Measurements from ENCODE around the gene LDLR. TPM values are rescaled to one million over a fixed set of nuclear protein-coding genes. Genes with fewer than 3 reads are reported as not detected.
"Not testable (repeated sequence)": the region's sequence is repeated elsewhere in the genome, so short reads cannot be mapped to it uniquely, and the experiment has no call there.

LDLR gene
- polyA plus RNA-seq, 12 donors, result 14.3 to 33.0 (median 22.2) TPM; not detected in 1

DNA sequence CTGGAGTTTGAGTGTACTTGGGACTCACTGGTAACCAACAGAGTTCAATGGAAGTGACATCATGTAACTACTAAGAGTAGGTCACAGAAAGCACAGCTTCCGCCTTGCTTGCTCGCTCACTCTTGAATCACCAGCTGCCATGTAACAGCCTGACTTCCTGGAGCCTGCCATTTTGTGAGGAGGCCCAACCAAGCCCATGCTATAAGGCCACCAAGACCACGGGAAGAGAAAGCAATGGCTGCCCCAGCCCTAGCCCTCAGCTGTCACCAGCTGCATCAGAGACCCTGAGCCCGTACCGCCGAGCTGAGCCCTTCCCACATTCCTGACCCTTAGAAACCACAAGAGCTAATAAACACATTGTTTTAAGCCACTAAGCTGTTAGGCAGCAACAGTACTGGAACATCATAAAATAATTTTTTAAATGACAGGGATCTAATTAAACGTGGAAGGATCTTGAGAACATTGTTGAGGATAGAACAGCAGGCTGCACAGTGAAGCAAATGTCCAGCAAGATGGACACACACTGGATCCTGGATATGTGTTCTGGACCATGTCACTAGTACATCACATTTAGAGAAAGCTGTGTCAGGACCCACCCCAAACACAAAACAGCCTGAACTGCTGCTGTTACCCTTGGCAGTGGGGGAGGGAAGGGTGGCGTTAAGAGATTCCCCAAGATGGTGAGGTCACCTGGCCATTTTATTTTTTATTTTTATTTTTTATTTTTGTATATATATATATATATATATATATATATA lies 21.7 kb upstream of the LDLR start:
- DNase-seq, result no peak

DNA sequence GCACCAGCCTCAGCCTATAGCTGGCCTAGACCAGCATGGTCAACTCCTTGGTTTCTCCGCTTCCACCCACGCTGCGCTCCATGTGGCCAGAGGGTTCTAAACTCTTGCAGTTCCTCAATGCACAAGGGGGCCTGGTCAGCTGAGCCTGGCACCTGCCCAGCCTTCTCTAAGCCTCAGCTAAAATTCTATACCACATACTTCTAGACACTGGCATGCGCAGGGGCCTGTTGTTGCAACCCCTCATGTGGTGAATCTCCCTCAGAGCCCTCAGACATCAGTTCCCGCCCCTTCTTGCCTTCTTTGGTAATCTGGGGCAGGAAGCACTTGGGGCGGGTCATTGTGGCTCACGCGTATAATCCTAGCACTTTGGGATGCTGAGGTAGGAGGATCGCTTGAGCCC lies 19.7 kb upstream of the LDLR start:
- DNase-seq, result no peak

DNA sequence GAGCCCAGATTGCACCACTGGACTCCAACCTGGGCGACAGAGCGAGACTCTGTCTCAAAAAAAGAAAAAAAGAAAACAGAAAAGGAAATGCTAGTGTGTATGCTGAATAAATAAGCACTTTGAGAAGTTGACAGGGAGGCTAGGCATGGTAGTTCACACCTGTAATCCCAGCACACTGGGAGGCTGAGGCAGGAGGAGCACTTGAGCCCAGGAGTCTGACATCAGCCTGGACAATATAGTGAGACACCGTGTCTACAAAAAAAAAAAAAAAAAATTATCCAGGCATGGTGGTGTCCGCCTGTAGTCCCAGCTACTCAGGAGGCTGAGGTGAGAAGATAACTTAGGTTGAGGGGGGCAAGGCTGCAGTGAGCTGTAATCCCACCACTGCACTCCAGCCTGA lies 19.1 kb upstream of the LDLR start:
- no peak for DNase-seq

DNA sequence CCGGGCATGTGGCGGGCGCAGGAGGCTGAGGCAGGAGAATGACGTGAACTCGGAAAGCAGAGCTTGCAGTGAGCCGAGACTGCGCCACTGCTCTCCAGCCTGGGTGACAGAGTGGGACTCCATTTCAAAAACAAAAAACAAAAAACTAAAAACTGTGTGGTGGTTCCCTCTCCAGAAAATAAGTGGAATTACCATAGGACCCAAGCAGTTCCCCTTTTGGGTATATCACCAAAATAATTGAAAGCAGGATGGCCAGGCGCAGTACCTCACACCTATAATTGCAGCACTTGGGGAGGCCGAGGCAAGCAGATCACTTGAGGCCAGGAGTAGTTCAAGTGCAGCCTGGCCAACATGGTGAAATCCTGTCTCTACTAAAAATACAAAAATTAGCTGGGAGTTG lies 15.7 kb upstream of the LDLR start:
- DNase-seq, result no peak

DNA sequence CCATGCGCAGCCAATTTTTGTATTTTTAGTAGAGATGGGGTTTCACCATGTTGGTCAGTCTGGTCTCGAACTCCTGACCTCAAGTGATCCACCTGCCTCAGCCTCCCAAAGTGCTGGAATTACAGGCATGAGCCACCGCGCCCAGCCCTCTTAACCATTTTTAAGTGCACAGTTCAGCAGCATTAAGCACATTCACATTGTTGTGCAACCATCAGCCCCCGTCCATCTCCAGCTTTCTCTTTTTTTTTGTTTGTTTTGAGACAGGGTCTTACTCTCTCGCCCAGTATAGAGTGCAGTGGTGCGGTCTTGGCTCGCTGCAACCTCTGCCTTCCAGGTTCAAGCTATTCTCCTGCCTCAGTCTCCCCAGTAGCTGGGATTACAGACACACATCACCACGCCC lies 12.5 kb upstream of the LDLR start:
- DNase-seq, result not testable (repeated sequence)

DNA sequence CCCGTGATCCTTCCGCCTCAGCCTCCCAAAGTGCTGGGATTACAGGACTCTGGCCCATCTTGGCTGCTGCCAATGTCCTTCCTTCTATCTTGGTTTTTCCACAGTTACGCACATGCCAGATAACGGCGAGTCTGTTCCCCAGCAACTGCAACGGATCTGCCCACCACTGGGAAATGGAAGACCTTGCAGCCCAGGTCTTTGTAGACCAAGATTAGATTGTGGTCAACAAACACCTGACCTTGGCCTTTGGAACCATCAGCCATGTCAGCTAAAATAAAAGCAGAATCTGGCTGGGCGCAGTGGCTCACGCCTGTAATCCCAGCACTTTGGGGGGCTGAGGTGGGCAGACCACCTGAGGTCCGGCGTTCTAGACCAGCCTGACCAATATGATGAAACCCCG lies 10.4 kb upstream of the LDLR start:
- DNase-seq, result no peak

DNA sequence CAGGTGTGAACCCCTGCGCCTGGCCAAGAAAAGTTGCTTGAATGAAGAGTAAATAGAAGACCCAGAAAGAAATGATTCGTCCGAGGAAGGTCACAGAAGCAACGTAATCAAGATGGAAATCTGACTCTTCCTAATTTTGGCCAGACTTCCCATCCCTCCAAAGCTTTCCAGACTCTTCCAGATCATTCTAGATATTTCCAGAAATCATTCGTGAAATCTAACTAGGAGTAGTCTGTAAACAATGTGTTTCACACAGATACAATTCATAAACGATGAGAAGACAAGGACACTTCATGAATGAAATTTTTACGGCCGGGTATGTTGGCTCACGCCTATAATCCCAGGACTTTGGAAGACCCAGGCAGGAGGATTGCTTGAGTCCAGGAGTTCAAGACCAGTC lies 9.3 kb upstream of the LDLR start:
- DNase-seq, result no peak

DNA sequence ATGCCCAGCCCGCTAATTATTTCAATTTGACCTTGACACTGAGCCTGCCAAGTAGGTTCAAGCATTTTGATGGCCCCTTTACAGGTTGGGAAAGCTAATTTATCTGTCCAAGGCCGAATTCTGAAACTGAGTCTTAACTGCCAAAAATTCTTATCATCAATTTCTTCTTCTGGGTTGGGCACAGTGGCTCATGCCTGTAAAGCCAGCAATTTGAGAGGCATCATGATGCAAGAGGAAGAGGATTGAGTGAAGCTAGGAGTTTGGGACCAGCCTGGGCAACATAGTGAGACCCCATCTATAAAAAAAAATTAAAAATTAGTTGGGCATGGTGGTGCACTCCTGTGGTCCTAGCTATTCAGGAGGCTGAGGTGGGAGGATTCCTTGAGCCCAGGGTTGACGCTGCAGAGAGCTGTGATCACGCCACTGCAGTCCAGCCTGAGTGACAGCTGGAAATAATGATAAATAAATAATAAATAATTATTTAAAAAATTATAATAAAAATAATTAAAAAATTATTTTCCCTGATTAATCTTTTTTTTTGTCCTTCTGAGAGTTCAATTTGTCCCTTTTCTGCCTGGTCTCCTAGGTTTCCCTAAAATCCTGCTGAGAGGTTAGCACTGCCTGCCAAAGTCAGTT lies 1.3 kb upstream of the LDLR start:
- DNase-seq, result no peak

DNA sequence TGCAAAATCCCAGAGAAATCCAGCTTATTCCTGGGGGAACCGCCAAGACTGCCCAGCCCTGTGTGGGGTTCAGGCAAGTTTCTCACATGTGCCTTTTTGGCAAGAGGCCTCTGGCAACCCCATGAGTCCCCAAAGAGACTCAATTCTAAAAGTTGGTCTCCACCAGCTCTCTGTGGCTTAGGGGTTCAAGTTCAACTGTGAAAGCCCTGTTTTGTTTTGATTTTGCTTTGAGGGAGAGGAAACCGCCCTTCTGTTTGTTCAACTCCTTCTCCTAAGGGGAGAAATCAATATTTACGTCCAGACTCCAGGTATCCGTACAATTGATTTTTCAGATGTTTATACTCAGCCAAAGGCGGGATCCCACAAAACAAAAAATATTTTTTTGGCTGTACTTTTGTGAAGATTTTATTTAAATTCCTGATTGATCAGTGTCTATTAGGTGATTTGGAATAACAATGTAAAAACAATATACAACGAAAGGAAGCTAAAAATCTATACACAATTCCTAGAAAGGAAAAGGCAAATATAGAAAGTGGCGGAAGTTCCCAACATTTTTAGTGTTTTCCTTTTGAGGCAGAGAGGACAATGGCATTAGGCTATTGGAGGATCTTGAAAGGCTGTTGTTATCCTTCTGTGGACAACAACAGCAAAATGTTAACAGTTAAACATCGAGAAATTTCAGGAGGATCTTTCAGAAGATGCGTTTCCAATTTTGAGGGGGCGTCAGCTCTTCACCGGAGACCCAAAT lies 583 bp upstream of the LDLR start:
- DNase-seq, result peak; percentile 39

DNA sequence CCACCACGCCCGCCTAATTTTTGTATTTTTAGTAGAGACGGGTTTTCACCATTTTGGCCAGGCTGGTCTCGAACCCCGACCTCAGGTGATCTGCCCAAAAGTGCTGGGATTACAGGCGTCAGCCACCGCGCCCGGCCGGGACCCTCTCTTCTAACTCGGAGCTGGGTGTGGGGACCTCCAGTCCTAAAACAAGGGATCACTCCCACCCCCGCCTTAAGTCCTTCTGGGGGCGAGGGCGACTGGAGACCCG lies 676 bp downstream of the LDLR start:
- DNase-seq, result not testable (repeated sequence)

DNA sequence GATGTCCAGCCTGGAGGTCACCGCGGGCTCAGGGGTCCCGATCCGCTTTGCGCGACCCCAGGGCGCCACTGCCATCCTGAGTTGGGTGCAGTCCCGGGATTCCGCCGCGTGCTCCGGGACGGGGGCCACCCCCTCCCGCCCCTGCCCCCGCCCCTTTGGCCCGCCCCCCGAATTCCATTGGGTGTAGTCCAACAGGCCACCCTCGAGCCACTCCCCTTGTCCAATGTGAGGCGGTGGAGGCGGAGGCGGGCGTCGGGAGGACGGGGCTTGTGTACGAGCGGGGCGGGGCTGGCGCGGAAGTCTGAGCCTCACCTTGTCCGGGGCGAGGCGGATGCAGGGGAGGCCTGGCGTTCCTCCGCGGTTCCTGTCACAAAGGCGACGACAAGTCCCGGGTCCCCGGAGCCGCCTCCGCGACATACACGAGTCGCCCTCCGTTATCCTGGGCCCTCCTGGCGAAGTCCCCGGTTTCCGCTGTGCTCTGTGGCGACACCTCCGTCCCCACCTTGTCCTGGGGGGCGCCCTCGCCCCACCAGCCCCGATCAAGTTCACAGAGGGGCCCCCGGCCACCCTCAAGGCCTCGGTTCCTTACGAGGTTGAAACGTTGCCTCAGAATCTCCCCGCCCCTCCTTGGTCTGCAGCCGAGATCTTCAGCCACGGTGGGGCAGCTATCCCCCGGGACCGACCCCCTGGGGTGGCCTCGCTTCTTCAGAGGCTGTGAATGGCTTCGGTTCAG lies 1.2 kb downstream of the LDLR start:
- peak; percentile 93 for DNase-seq

DNA sequence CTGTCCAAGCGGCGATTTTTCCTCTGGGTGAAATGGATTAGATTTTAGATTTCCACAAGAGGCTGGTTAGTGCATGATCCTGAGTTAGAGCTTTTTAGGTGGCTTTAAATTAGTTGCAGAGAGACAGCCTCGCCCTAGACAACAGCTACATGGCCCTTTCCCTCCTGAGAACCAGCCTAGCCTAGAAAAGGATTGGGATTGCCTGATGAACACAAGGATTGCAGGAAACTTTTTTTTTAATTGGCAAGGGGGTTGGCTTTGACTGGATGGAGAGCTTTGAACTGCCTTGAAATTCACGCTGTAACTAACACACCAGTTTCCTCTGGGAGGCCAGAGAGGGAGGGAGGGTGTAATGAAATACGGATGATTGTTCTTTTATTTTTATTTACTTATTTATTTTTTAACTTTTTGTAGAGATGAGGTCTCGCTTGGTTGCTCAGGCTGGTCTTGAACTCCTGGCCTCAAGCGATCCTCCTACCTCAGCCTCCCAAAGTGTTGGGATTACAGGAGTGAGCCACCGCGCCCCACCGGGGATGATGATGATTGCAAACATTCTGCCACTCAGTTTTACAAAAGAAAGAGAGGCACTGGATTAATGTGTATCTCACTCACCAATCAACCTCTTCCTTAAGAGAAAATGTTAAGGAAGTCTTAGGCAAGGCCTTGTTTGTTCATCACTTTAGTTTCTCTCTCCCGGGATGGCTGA lies 1.9 kb downstream of the LDLR start:
- DNase-seq, result no peak

DNA sequence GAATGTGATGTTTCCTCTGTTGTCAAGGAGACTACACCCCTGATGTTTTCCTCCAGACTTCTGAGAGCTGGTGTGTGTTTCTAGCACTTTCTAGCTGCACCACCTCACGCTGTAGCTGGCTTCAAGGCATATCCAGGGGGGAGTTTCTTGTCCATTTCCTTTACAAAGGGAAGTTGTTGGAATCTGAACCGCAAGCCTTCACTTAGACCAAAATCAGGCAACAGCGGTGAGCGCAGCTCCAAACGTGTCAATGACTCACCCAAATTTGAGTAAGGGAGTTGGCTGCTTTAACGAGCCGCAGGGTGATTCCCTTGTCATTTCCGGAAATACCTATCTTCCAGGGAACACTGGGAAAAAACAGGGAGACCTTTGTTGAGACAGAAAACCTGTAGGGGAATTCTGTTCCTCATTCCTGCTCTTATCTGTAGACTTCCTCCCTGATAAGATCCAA lies 2.5 kb downstream of the LDLR start:
- DNase-seq, result peak; percentile 78

DNA sequence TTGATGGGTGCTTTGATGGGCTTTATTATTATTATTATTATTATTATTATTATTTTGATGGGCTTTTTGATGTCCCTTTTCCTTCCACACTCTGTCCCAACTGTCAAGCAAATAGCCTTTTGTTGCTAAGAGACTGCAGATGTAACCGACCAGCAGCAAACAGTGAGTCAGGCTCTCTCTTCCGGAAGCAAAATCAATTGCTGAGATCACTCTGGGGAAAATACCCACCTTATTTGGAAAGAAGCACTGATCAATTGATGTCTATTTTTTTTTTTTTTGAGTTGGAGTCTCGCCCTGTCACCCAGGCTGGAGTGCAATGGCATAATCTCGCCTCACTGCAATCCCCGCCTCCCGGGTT lies 2.9 kb downstream of the LDLR start:
- DNase-seq, result peak; percentile 47

DNA sequence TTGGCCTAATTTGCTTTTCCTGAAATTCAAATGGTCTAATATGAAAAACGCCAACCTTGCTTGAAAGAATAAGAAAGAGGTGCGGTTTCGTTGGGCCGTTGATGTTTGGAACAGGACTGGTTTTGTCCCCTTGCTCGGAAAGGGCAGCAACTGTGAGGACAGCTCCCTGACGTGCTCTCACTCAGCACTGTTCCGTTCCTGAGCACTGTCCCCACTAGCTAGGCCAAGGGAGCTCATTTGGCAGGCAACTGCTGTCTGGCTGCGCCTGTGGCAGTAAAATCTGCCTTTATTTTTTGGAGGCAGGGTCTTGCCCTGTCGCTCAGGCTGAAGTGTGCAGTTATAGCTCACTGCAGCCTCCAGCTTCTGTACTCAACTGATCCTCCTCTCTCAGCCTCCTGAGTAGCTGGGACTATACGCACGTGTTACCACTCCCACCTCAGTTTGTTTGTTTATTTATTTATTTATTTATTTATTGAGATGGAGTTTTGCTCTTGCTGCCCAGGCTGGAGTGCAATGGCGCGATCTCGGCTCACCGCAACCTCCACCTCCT lies 4.5 kb downstream of the LDLR start:
- DNase-seq, result no peak

DNA sequence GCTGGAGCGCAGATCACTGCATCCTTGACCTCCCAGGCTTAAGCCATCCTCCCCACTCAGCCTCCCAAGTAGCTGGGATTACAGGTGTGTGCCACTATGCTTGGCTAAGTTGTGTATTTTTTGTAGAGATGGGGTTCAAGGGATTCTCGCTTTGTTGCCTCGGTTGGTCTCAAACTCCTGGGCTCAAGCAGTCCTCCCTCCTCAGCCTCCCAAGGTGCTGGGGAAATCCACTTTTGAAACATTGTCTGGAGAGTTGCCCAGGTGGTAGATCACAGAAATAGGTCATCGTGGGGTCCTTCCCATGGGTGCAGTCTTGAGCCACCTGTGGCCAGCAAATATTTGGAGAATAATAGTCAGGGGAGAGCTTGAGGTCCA lies 5.2 kb downstream of the LDLR start:
- no peak for DNase-seq

DNA sequence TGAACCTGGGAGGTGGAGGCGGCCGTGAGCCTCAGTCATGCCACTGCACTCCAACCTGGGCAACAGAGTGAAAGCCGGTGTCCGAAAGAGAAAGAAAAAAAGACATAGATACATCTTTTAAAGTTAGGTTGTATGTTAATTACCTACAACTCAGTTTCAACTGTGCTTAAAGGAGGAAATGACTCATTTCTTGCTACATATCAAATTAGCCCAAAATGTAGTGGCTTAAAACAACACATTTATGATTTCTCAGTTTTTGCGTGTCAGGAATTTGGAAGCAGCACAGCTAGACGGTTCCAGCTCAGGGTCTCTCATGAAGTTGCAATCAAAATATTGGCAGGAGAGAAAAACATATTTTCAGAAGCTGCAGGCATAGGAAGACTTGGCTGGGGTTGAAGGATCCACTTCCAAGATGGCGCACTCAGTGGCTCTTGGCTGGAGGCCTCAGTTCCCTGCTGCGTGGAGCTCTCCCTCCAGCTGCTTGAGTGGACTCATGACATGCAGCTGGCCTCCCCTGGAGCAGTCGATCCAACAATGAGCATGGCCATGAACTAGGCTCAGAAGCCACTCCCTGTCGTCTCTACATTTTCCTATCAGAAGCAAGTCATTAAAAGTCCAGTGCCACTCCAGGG lies 7.1 kb downstream of the LDLR start:
- peak; percentile 92 for DNase-seq

DNA sequence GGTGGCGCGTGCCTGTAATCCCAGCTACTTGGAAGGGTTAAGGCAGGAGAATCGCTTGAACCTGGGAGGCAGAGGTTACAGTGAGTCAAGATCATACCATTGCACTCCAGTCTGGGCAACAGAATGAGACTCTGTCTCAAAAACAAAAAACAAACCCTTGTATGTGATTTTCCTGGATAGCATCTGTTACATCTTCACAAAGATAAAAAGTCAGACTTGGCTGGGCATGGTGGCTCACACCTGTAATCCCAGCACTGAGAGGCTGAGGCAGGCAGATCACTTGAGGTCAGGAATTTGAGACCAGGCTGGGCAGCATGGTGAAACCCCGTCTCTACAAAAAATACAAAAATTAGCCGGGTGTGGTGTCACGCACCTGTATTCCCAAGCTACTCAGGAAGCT lies 8.1 kb downstream of the LDLR start:
- not testable (repeated sequence) for DNase-seq

DNA sequence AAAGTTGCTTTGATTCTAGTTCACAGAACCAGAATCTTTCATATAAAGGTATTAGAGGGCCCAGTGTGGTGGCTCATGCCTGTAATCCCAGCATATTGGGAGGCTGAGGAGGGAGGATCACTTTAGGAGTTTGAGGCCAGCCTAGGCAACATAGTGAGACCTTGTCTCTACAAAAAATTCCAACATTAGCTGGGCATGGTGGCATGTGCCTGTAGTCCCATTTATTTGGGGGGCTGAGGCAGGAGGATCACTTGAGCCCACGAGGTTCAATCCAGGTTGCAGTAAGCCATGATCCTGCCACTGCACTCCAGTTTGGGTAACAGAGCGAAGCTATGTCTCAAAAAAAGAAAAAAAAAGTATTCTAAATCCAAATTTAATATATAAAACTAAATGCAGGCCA lies 9.1 kb downstream of the LDLR start:
- DNase-seq, result no peak

DNA sequence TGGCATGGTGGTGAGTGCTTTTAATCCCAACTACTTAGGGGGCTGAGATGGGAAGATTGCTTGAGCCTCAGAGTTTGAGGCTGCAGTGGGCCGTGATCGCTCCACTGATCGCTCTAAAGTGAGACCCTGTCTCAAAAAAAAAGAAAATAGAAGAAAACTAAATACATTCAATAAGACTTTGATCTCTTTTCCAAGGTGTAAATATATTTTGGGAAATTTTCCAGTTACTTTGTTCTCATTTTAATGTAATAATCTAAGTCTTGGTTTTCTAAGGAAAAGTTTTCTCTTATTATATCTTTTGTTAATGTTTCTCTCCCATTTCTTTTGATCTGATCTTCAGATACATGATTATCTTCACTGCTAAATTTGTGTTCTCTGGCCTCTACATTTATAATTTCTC lies 9.6 kb downstream of the LDLR start:
- DNase-seq, result no peak

DNA sequence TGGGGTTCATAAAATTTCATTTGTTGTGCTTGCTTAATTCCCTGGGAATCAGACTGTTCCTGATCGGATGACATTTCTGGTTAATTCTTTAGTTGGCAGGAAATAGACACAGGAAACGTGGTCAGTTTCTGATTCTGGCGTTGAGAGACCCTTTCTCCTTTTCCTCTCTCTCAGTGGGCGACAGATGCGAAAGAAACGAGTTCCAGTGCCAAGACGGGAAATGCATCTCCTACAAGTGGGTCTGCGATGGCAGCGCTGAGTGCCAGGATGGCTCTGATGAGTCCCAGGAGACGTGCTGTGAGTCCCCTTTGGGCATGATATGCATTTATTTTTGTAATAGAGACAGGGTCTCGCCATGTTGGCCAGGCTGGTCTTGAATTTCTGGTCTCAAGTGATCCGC lies 10.8 kb downstream of the LDLR start:
- DNase-seq, result no peak
